Brain pericyte (primary cell): Measurements from ENCODE around the gene CCDC188.
"Not testable (repeated sequence)": the region's sequence is repeated elsewhere in the genome, so short reads cannot be mapped to it uniquely, and the experiment has no call there.

Source experiments
- DNase-seq: peaks from one replicate; pipeline ENCODE4 v3.0.0-alpha.2; 2012; ENCODE audit warnings: low read depth, low spot score

CCDC188 gene

GRCh38 chr22:20171288-20172140 lies 20.7 kb upstream of the CCDC188 start:
- no peak for DNase-seq

- DNase-seq = no peak
Observed at GRCh38 chr22:20170170-20170569, 19.3 kb upstream of the CCDC188 start.

GRCh38 chr22:20169253-20169822 lies 18.5 kb upstream of the CCDC188 start:
- DNase-seq = no peak

- no peak for DNase-seq
Observed at GRCh38 chr22:20167643-20168322, 16.9 kb upstream of the CCDC188 start.

GRCh38 chr22:20166703-20167102 lies 15.8 kb upstream of the CCDC188 start:
- no peak for DNase-seq

- no peak for DNase-seq
Observed at GRCh38 chr22:20165913-20166312, 15.1 kb upstream of the CCDC188 start.

GRCh38 chr22:20165421-20165820 lies 14.6 kb upstream of the CCDC188 start:
- no peak for DNase-seq

- DNase-seq = no peak
Observed at GRCh38 chr22:20164863-20165262, 14.0 kb upstream of the CCDC188 start.

- DNase-seq = no peak
Observed at GRCh38 chr22:20160041-20160440, 9.2 kb upstream of the CCDC188 start.

GRCh38 chr22:20159531-20159930 lies 8.7 kb upstream of the CCDC188 start:
- not testable (repeated sequence) for DNase-seq

- DNase-seq = no peak
Observed at GRCh38 chr22:20159076-20159475, 8.2 kb upstream of the CCDC188 start.

GRCh38 chr22:20158391-20159036 lies 7.7 kb upstream of the CCDC188 start:
- no peak for DNase-seq

GRCh38 chr22:20157430-20158183 lies 6.8 kb upstream of the CCDC188 start:
- DNase-seq = no peak

- DNase-seq = no peak
Observed at GRCh38 chr22:20156611-20157429, 6.0 kb upstream of the CCDC188 start.

- no peak for DNase-seq
Observed at GRCh38 chr22:20156042-20156389, 5.2 kb upstream of the CCDC188 start.

- no peak for DNase-seq
Observed at GRCh38 chr22:20155330-20156041, 4.6 kb upstream of the CCDC188 start.

GRCh38 chr22:20154602-20155187 lies 3.8 kb upstream of the CCDC188 start:
- DNase-seq = no peak

GRCh38 chr22:20153945-20154344 lies 3.1 kb upstream of the CCDC188 start:
- DNase-seq = no peak

GRCh38 chr22:20152464-20152890 lies 1.6 kb upstream of the CCDC188 start:
- DNase-seq = no peak

- DNase-seq = no peak
Observed at GRCh38 chr22:20151276-20151588, 377 bp upstream of the CCDC188 start.
